AG20443 (cell line): ENCODE results near the gene CDH13.

Experiments
- DNase-seq: peaks from one replicate; pipeline ENCODE4 v3.0.0; 2012; ENCODE audit warnings: low spot score, mixed read lengths

CDH13 gene

DNA sequence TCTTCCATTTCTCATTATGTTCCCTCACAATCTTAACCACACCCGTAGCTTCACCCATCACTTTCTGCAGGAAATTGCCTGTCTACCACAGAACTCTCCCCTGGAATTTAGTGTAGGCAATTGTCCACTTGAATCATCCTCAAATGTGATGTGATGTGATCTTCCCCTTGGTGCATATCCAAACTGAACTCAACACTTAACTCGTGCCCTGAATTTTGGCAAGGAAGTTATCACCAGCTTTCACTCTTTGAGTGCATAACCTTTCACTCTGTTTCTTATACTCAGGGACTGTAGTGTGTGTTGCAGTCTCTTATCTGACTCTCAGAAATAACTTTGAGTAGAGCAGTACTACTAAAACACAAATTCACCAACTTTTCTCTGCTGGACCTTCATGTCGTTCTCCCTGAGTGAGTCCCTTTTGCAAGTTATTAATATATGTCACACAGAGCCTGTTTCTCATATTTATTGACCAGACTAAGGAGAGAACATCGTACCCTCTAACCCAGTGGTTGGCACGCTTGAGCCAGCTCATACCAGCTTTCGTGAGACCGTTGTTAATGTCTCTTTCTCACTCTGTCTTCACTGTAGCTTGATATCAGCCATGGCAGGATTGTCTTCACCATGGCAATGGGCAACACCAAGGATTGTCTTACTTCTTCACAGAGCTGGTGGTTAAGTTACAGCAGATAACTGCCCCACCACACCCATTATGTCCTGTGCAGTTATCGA is 622.1 kb downstream of the CDH13 start:
- no peak for DNase-seq

DNA sequence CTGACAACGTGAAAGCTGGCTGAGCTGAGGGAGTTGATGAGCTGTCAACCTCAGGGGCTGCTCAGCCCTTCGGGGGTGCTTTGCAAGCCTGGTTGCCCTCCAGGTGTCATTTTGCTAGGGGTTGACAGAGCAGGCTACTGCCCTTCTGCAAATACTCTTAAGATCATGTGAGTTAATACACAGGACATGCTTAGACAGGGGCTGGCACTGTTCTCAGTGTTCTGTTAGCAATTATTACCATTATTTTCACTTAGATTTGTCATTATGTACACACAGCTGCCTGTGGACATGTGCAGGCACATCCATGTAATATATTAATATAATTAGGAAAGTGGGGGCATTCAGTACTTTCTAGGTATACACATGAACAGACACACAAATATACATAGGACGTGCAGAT is 626.8 kb downstream of the CDH13 start:
- no peak for DNase-seq

DNA sequence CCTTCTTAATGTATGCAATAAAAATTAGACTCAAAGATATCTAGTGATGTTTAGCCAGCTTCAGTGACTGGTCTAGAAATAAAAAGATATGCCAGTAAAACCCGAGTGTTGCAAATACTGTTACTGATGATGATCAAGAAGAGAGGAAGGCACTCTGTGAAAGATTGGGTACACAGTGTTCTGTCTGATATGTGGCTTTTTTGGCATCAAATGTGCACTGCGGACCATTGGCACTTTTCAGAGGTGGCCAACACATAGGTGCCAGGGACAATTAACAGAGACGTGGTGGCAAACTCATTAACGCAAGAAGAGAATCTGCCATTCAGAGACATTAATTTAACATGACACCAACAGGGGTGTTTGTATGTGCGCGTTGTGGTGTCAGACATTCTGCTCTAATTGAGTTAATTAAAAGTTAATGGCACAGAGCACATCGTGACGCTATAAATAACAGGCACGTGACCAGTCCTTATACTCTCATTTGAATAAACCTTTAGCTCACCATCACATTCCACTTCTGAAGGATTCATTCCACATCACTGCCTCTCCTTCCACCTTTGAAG is 631.7 kb downstream of the CDH13 start:
- no peak for DNase-seq

DNA sequence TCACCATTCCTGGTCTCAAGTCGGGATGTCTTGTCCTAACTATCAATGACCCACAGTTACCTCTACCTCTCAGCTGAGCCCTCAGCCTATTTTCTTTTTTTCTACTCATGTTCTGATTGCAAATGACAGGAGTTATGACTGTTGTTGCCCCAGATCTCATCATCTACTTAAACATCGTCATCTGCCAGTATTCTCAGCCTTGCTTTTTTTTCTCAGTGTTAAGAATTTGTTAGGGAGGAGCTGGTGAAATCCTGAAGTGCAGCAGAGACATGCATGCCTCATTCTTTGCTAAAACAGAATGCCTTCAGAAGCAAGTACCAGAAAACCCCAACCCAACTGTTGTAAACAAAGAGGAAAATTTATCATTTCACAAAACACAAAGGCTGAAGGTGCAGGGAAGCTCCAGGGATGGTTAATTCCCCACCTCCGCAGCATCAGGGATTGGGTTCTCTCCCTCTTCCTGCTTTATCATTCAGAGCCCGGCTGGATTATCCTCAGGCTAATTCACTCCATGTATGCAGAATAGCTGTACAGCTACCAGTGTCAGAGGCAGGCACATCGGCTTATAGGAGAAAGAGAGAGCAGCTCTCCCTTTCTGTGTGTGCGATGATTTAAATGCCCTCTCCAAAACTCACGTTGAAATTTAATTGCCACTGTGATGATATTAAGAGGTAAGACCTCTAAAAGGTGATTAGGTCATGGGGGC is 640.2 kb downstream of the CDH13 start:
- DNase-seq = no peak

DNA sequence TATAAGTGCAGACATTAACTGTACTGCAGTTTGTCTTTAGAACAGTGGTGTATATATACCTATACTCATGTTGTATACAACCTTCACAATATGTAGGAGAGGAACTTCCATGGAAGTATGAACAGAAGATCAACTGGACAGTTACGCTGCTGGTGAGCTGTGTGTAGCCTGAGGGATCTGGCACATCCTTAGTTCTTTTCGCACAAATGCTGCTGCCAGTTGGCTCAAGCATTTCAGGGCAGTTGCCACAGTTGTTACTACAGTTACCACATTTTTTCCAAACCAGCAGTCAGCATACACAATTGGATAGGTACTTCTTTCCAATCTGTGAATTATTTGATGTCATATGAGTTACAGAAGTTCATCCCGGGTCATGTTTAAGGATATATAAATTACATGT is 641.4 kb downstream of the CDH13 start:
- no peak for DNase-seq

DNA sequence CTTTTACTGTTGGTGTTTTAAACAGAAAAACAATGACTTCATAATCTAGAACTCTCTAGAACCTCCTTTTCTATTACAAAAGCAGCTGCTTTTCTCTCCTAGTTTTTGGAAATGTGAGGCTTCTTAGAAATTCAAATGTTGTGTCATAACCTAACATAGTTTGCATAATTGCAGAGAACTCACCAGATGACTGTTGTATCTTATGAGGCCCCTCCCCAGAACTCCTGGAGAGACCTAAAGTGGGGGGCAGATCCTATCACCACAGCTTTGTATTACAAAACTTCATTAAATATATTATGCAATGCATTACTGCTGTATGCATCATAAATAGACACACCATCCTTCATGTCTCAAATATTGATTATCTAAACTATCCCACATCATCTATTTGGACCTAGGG is 642.3 kb downstream of the CDH13 start:
- no peak for DNase-seq

DNA sequence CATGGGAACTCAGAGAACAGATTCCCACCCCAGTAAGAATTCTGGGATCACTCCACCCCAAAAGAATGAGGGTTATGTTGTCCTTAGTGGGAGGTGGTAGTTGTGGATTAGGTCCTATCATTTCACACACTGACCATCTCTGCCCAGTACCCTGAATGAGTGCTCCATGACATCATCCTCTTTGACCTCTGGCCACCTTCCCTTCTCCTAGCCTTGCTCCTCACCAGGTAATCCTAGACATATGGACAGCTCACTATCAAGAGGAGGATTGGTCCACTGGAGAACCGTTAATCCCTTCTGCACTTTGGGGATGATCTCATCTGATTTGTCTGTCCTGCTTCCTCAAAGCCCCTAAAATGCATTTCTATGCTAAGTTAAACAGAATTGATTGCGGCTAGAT is 642.8 kb downstream of the CDH13 start:
- no peak for DNase-seq

DNA sequence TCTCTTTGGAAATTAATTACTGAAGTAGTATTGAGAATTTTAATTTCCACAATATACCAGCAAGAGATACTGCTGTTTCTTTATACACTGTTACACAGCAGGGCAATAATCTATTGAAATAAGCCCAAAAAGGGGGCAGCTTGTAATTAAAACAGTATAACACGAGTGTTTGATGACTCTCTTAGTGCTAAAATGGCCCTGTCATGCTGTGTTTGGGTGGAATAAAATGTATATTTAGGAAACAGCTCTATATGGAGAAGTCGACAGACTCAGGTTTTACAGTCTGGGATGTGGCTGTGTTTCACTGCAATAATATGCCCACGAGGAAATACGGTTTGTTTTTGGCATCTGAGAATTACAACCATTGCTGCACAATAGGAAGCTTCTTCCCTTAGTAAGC is 643.3 kb downstream of the CDH13 start:
- DNase-seq = no peak

DNA sequence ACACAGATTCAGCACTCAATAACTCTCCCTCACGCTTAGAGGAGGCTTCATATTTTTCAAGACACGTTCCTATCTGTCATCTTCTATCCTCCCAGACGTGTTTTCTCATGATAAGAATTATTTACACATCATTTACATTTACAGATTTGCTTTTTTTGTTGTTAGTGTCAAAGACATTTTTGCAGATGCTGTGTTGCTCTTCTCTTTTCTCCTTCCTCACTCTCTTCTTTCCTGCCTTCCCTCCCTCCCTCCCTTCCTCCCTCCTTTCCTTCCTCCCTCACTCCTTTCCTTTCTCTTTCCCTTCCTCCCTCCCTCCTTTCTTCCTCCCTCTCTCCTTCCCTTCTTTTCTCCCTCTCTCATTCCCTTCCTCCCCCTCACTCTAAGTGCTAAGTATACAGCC is 643.9 kb downstream of the CDH13 start:
- DNase-seq = no peak

DNA sequence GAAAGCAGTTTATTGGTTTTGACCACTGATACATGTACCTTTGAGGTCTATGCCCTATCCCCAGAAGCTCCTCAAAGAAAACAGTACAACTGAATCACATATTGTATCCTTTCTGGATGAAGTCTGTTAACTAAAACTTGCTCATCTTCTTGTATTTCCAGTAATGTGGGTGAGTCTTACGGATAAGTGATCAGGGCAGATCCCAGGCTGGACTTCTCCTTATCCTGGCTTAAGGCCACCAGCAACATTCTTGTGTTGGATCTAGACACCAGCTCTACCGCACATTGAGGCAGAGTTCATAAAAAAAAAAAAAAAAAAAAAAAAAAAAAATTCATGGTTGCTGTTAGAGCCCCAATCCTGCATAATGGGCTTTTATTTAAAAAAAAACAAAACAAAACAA is 644.4 kb downstream of the CDH13 start:
- DNase-seq = no peak

DNA sequence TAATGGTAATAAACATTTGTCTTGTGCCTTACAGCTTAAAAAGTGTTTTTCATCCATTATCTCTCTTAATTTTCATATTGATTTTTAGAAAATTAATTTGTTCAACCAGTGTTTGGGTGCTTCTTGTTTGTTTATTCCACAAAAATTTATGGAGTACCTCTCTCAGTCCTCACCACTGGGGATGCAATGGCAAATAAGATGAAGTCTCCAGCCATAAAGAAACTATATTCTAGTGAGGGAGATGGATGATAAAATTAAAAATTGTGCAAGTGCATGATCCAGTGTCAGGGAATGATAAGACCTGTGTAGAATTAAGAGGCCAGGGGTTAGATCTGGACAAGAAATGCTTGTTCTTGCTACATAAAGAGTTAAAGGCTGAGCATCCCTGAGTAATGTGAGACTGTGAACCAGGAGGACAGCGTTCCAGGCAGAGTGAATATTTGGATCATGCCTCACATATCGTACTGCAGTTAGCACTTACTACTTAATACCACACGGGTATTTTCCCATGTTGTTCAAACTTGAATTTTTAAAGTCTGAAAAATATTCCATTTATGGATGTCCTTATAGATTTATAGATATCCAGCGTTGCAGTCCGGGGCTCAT is 645.3 kb downstream of the CDH13 start:
- DNase-seq = peak; percentile 62

DNA sequence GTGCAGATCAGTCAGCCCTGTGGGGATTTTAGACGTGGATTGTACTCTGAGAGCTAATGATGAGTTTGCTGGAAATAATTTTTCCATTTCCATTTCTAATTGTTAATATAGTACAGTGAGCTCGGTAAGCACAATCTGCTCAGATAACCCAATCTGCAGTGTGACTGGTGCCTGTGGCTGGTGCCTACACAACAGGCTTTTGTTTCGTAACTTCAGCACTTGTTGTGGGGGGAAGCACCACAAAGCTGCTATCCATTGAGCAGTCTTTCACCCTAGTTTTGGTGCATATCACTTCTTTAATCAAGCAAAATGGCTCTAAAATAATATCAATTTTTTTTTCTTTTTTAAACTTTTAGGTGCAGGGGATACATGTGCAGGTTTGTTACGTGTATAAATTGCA is 646.1 kb downstream of the CDH13 start:
- DNase-seq = no peak

DNA sequence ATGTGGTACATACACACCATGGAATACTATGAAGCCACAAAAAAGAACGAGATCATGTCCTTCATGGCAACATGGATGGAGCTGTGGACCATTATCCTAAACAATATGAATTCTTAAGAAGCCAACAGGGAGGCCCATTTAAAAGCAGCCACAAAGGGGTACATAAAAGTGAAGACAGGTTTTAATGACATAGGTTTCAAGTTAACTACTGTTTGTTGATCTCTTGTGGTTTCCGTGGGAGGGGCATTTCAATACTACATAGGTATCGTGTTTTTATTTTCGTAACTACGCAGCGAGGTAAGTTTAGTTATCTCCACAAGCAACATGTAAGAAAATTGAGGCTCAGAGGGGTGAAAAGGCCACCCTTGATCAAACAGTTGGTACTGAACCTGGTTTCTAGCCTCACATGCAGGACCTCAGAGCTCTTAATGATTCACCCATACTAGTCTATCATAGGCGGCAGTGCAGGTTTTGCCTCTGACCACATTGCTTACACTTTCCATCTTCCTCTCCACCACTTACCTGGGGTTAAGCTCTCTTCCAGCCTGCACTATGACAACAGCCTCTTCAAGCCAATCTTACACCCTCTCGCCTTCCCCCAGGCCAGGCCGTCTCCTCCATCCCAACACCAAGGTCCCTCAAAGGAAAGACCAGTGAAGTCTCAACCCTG is 646.9 kb downstream of the CDH13 start:
- DNase-seq = no peak

DNA sequence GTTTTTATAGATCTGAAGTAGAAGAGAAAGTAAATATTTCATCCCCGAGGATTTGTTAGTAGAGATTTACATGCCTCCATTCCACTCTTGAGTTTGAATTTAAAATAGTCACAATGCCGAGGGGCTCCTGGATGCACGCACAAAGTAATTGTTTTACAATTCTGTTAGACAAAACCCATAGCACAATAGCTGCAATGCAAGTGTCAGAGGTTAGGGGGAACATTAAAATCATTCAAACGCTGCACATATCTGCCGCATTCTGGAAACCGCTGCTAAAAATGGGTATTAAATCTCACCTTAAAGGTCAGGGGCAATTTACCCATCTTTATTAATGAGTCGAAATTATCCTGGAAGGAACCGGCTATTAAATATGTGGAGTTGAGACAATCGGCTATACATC is 652.5 kb downstream of the CDH13 start:
- no peak for DNase-seq

DNA sequence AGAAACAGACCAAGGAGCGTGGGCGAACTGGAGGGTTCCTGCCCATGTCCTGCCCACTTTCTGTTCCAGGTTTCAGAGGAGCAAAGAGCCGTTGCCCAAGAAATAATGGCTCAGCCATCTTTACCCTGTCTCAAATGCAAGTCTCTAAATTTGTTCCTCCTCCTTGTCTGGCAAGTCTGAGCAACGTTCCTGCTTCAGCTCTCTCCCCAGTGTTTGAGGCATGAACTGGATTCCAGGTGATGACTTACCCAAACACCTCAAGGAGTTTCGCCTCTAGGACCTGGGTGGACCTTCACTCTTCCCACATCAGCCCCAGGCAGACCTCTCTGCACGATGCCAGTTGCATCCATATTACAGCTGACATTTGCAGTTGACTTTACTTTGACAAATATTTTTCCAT is 659.2 kb downstream of the CDH13 start:
- no peak for DNase-seq

DNA sequence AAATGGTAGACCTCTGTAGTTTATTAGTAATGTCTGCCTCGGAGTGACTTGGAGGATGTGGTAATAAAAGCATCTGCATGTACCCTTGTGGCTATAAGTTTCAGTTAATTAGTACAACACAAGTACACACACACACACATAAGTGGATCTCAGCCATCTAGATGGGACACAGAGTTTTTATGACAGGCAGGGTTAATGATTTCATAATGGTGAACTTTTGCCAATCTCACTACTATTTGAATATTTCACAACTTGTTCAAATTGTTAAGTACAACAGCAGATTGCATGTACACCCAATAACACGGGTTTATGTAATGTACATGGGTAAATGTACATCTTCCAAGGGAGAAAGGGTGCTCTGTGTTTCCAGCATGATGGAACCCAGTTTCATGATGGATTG is 669.7 kb downstream of the CDH13 start:
- DNase-seq = no peak

DNA sequence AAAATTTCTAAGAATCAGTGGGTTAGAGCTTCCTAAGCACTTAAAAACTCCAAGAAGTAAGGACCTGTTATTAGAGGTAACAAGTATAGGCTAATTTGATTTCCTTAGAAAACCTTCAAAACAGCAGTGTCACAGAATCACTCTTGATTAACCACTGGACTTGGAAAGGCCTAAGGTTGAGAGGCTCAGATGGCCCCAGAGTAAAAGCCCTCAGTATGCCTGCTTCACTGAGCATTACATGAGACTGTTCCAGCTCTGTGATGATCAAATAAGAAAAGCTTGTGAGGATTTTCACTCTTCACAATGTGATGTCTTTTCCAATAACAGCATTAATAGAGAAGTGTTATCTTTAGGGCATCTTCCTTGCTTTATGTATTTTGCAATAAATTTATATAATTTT is 671.8 kb downstream of the CDH13 start:
- DNase-seq = no peak

DNA sequence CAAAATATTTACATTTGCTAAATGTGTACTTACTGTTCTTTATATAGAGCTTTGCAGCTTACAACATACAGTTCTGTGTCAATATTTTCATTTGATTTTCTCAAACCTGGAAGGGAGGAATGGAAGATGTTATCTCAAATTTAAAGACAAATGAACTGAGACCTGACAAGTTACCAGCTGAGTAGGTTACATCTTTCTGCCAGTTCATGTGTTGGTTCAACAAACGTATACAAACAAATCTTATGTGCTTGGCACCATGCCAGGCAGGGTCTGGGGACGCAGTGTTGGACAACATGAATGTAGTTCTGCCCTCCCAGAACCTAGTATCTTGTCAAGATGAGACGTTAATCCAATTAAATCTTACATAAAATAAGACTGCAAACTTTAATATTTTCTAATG is 673.6 kb downstream of the CDH13 start:
- DNase-seq = no peak

DNA sequence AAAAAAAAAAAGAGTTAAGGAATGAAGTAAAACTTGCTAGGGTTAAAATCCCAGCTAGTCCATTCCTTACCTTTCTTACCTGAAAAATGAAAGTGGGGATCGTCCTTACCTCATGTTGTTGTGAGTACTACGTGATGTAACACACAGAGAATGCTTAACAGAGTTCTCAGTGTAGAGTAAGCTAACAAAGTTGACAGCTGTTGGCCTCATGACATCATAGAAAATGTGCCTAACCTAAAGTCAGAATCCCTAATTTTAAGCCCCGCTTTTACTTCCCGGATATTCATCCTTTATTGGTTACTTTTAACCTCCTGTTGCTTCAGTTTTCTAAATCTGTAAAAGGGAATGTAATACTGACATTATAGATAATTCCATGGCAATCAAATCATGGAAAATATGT is 675.2 kb downstream of the CDH13 start:
- no peak for DNase-seq

DNA sequence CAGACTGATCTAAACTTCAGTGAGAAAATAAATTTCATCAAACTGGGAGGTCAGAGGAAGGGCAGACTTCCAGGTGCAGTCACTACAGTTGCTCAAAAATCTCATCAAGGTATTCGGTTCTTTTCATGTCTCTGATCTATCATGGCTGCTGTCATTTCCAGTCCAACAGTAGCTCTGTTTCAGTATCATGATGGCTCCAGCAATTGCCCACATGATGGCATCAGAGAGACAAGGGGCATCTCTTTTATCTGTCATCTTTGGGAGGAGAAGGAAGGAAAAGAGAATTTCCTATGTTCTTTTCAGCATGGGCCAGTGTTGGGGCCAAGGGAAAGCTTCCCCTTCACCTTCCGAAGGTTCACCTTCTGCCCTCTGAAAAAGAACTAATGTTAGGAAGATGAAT is 676.1 kb downstream of the CDH13 start:
- no peak for DNase-seq

DNA sequence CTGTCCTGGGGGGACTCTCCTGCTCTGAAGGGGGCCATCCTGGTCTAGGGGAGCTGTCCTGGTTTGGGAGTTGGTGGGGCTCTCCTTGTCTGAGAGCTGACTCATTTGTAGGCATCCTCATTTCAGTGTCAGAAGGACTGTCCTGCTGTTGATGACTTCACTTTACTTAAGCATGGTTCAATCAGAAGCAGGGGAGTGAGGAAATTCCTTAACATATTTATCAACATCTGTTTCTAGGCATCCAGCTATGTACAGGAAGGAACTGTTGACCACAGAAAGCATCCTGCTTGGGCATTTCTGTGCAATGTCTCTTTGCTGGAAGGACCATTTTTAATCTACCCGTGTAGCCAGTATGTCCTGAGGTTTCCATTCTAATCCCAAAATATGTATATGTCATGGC is 678.3 kb downstream of the CDH13 start:
- peak; percentile 85 for DNase-seq

DNA sequence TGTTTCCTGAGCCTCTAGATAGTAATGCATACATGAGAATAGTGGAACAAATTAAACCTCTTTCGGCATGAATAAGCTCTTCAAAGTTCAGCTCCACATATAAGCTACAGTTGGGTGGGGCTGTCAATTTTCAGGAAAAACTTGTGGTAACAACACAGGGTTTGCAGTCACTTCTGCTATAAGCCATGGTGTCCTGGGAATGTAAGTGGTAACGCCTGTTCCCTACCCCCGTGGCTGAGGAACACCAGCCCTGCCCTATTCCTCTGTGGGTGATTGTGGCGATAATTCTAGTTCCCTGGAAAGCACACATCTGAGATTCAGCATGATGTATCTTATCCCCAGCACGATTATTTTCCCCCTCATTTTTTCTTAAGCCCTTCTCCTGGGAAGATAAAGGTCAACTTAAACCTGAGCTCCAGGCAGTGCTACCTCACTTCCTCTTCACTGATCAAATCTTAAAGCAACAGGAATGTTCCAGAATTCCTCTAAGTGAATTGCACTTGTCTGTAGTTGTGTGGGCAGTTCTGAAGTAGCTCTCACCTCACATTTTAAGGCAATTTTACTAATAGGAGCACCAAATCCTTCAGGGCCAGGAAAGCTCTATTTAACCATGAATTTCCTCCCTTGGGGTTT is 680.3 kb downstream of the CDH13 start:
- DNase-seq = no peak
